OCI-LY3 (cell line): Measurements from ENCODE around the gene SESN3.

Experiments
- CTCF ChIP-seq: fragments of 200-600, 300-600 bp; sonication (generic); IDR thresholded peaks from 2 replicates; pipeline ENCODE4 v1.5.1; 2014; ENCODE audit warnings: antibody characterized with exemption, low read length, low read depth
- EZH2phosphoT487 ChIP-seq: fragments of 200-600 bp; shearing (Covaris generic); IDR thresholded peaks from 2 replicates; pipeline ENCODE4 v1.6.1; 2018; ENCODE audit warnings: antibody characterized with exemption, mixed run types, low read depth

- TF ChIP-seq CTCF = no peak
- TF ChIP-seq EZH2phosphoT487 = no peak
These were observed 37.4 kb upstream of the SESN3 start for GRCh38 chr11:95268391-95268790.
